GM19328 (cell line): ENCODE data around the gene FAS.

Experiments used
- ATAC-seq: cut with Tn5 transposase; IDR thresholded peaks from one replicate; pipeline ENCODE4 v1.9.1; 2021; ENCODE audit warnings: mild to moderate bottlenecking, moderate library complexity; ENCODE audit not compliant: unreplicated experiment

FAS gene

GRCh38 chr10:88990384-88991160, at the start of gene FAS:
FAS (plus strand) TSS chr10:88990798; CDS start chr10:88990877, 79 bp downstream.
- ATAC-seq = peak; percentile 65

- no peak for ATAC-seq
These were observed 49.6 kb upstream of the FAS start for GRCh38 chr10:88941026-88941425.

- no peak for ATAC-seq
These were observed 46.8 kb upstream of the FAS start for GRCh38 chr10:88943778-88944177.

- no peak for ATAC-seq
These were observed 45.8 kb upstream of the FAS start for GRCh38 chr10:88944813-88945212.

GRCh38 chr10:88946200-88946599, 44.4 kb upstream of the FAS start:
- ATAC-seq = no peak

- ATAC-seq = no peak
These were observed 43.5 kb upstream of the FAS start for GRCh38 chr10:88946965-88947590.

GRCh38 chr10:88949051-88949450, 41.5 kb upstream of the FAS start:
- ATAC-seq = no peak

GRCh38 chr10:88949912-88950837, 40.4 kb upstream of the FAS start:
- no peak for ATAC-seq

GRCh38 chr10:88952647-88953111, 37.9 kb upstream of the FAS start, which contains the start of gene ACTA2:
ACTA2 (minus strand) TSS chr10:88952773; CDS start chr10:88948930, 3,843 bp downstream.
- no peak for ATAC-seq

GRCh38 chr10:88953662-88954061, 36.9 kb upstream of the FAS start:
- no peak for ATAC-seq

GRCh38 chr10:88954458-88955083, 36.0 kb upstream of the FAS start:
- no peak for ATAC-seq

- ATAC-seq = no peak
These were observed 33.2 kb upstream of the FAS start for GRCh38 chr10:88957381-88957780.

- no peak for ATAC-seq
These were observed 31.9 kb upstream of the FAS start for GRCh38 chr10:88958721-88959120.

GRCh38 chr10:88960802-88961201, 29.8 kb upstream of the FAS start:
- no peak for ATAC-seq

- no peak for ATAC-seq
These were observed 29.3 kb upstream of the FAS start for GRCh38 chr10:88961266-88961665.

GRCh38 chr10:88962336-88962735, 28.3 kb upstream of the FAS start:
- no peak for ATAC-seq

GRCh38 chr10:88963318-88963717, 27.3 kb upstream of the FAS start:
- ATAC-seq = no peak

- no peak for ATAC-seq
These were observed 26.2 kb upstream of the FAS start for GRCh38 chr10:88964360-88964759.

- ATAC-seq = no peak
These were observed 25.7 kb upstream of the FAS start for GRCh38 chr10:88964869-88965415.

- ATAC-seq = no peak
These were observed 23.8 kb upstream of the FAS start for GRCh38 chr10:88966797-88967196.
